GF-D8 (cell line): Measurements from ENCODE around the gene GLIS1.

Experiments
- DNase-seq: peaks from one replicate; lab custom pipeline; 2025; lab: John Stamatoyannopoulos, UW

Gene GLIS1

GRCh38 chr1:53617851-53618499 is 121.0 kb downstream of the GLIS1 start:
- DNase-seq, result no peak

- DNase-seq, result no peak
Measured at GRCh38 chr1:53617382-53617781, 121.6 kb downstream of the GLIS1 start.

- no peak for DNase-seq
Measured at GRCh38 chr1:53616927-53617326, 122.0 kb downstream of the GLIS1 start.

- DNase-seq, result no peak
Measured at GRCh38 chr1:53616511-53616910, 122.5 kb downstream of the GLIS1 start.

- no peak for DNase-seq
Measured at GRCh38 chr1:53615101-53615500, 123.9 kb downstream of the GLIS1 start.

GRCh38 chr1:53614231-53615021 is 124.5 kb downstream of the GLIS1 start:
- no peak for DNase-seq

- no peak for DNase-seq
Measured at GRCh38 chr1:53608676-53609075, 130.3 kb downstream of the GLIS1 start.

GRCh38 chr1:53608071-53608470 is 130.9 kb downstream of the GLIS1 start:
- no peak for DNase-seq

GRCh38 chr1:53606651-53607051 is 132.3 kb downstream of the GLIS1 start:
- no peak for DNase-seq

GRCh38 chr1:53606197-53606596 is 132.8 kb downstream of the GLIS1 start:
- DNase-seq, result no peak

- no peak for DNase-seq
Measured at GRCh38 chr1:53605181-53605580, 133.8 kb downstream of the GLIS1 start.

GRCh38 chr1:53604291-53604919 is 134.6 kb downstream of the GLIS1 start:
- DNase-seq, result no peak

GRCh38 chr1:53603431-53603830 is 135.5 kb downstream of the GLIS1 start:
- no peak for DNase-seq

GRCh38 chr1:53601867-53602775 is 136.8 kb downstream of the GLIS1 start:
- no peak for DNase-seq

- DNase-seq, result no peak
Measured at GRCh38 chr1:53601031-53601745, 137.8 kb downstream of the GLIS1 start.

GRCh38 chr1:53600561-53600960 is 138.4 kb downstream of the GLIS1 start:
- no peak for DNase-seq

GRCh38 chr1:53600001-53600400 is 139.0 kb downstream of the GLIS1 start:
- DNase-seq, result no peak

- DNase-seq, result no peak
Measured at GRCh38 chr1:53599481-53599880, 139.5 kb downstream of the GLIS1 start.

- DNase-seq, result no peak
Measured at GRCh38 chr1:53598966-53599365, 140.0 kb downstream of the GLIS1 start.

- no peak for DNase-seq
Measured at GRCh38 chr1:53595906-53596305, 143.1 kb downstream of the GLIS1 start.

GRCh38 chr1:53594391-53595180 is 144.4 kb downstream of the GLIS1 start:
- no peak for DNase-seq
